ENCODE data around the gene SYAP1. TPM values are rescaled to one million over a fixed set of nuclear protein-coding genes. Genes with fewer than 3 reads are reported as not detected.

Gene SYAP1
- total RNA-seq, 1 donor from 2014 or later, result 18.1 TPM

DNA sequence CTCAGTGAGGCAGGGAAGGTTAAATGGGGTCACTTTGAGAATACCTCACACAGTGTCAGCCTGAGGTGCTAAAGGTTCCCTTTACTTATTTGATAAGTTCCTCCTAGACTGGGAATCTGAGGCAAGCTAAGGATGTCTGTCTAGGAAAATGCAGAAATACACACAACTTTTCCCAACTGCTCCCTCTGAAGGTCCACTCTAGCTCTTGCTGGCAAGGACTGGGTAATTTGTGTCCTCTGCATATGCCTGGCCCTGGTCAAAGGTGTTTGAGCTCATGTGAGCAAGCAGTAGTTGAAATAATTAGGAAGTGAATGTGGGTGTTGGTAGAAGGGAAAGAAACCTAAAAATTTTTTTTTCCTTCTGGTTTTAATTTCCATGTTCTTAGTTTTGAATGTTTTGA, 88.1 kb downstream of the SYAP1 start:
- Histone ChIP-seq H3K36me3 (no peaks in the 10 kb centered on the region), H3K27ac (replicated peaks) (peak overlapping the region; percentile 51), H3K9me3 (replicated peaks) (no peaks in the 10 kb centered on the region), H3K27me3 (ENCODE audit: low read depth) (no peaks in the 10 kb centered on the region), H3K4me3 (peak overlapping the region; percentile 48), H3K4me1 (peaks cover 12% of the 10 kb centered on the region)
- DNase-seq, result no peak
- intact Hi-C loops (cut with micrococcal nuclease), result no loop called here
- TF ChIP-seq, protein P1, sequence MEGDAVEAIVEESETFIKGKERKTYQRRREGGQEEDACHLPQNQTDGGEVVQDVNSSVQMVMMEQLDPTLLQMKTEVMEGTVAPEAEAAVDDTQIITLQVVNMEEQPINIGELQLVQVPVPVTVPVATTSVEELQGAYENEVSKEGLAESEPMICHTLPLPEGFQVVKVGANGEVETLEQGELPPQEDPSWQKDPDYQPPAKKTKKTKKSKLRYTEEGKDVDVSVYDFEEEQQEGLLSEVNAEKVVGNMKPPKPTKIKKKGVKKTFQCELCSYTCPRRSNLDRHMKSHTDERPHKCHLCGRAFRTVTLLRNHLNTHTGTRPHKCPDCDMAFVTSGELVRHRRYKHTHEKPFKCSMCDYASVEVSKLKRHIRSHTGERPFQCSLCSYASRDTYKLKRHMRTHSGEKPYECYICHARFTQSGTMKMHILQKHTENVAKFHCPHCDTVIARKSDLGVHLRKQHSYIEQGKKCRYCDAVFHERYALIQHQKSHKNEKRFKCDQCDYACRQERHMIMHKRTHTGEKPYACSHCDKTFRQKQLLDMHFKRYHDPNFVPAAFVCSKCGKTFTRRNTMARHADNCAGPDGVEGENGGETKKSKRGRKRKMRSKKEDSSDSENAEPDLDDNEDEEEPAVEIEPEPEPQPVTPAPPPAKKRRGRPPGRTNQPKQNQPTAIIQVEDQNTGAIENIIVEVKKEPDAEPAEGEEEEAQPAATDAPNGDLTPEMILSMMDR (IDR thresholded peaks at IDR 0.05; ENCODE audit: borderline replicate concordance), result peak; percentile 47

DNA sequence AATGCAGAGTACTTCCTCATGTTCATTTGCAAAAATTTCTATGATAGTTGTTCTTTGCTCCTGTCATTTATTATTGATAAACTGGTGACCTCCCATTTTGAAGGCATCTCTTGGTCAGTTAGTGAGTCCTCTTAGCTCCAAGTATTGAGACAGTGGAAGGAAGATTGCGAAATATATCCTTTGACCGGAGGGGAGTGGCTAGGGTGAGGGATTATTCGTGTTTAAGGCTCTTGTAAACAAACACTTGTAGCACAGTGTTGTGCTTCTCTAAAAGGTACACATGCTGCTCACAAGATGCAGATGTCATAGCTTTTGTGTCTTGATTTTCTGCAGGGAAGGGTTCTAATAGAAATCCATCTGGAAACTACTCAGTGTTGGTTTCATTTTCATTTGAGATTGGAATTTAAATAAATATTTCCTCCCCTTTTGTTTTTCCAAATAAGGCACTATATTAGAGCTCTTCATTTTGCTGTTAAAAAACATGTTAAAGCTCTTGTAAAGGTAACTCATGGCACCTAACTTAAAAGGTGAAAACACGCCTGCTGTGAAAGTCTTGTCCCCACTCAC, 88.6 kb downstream of the SYAP1 start:
- no peak for DNase-seq
- Histone ChIP-seq H3K9me3 (replicated peaks) (no peaks in the 10 kb centered on the region), H3K4me1 (peaks cover 12% of the 10 kb centered on the region), H3K27me3 (ENCODE audit: low read depth) (no peaks in the 10 kb centered on the region), H3K27ac (replicated peaks) (peak overlapping the region; percentile 51), H3K4me3 (peak overlapping the region; percentile 48), H3K36me3 (no peaks in the 10 kb centered on the region)
- TF ChIP-seq, protein P1 (IDR thresholded peaks at IDR 0.05; ENCODE audit: borderline replicate concordance), result no peak
- intact Hi-C loops (cut with micrococcal nuclease), result no loop called here

DNA sequence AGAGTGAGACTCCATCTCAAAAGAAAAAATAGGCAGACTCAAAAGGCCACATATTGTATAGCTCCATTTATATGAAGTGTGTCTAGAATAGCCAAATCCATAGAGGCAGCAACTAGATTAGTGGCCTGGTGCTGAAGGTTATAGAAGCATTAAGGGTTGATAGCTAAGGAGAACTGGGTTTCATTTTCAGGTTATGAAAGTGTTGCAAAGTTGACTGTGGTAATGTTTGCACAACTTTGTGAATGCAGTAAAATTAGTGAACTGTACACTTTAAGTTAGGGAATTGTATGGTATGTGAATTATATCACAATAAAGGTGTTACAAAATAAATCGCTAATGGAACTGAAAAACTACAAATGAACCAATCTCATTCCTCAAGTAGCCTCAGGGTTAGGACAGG, 95.2 kb downstream of the SYAP1 start:
- H3K27ac ChIP-seq (replicated peaks), result no peak overlapping the region
- peaks cover 3% of the 10 kb centered on the region for H3K36me3 ChIP-seq
- no peak overlapping the region for H3K4me3 ChIP-seq
- TF ChIP-seq, protein P1 (IDR thresholded peaks at IDR 0.05; ENCODE audit: borderline replicate concordance), result no peak
- intact Hi-C loops (cut with micrococcal nuclease), result no loop called here
- H3K9me3 ChIP-seq (replicated peaks), result no peaks in the 10 kb centered on the region
- no peak for DNase-seq
- no peaks in the 10 kb centered on the region for H3K4me1 ChIP-seq
- H3K27me3 ChIP-seq (ENCODE audit: low read depth), result no peaks in the 10 kb centered on the region

Other genes starting within 250 kb of the SYAP1 start
- not detected for gene S100G, start 69.5 kb upstream of the SYAP1 start, total RNA-seq
- gene CTPS2, start 6.9 kb upstream of the SYAP1 start, total RNA-seq, result 4.9 TPM
- 5.1 TPM for gene TXLNG, start 66.9 kb downstream of the SYAP1 start, total RNA-seq
- gene RBBP7, start 150.8 kb downstream of the SYAP1 start, total RNA-seq, result 115 TPM
- gene REPS2, start 227.0 kb downstream of the SYAP1 start, total RNA-seq, result 7.6 TPM